G401 (cell line): Measurements from ENCODE around the gene UVRAG. TPM values are rescaled to one million over a fixed set of nuclear protein-coding genes. Genes with fewer than 3 reads are reported as not detected.
"Not testable (repeated sequence)": the region's sequence is repeated elsewhere in the genome, so short reads cannot be mapped to it uniquely, and the experiment has no call there.

ENCODE experiments used
- DNase-seq: peaks from one replicate; pipeline ENCODE4 v3.0.0-alpha.2; 2015; ENCODE audit warnings: low spot score
- in situ Hi-C: cut with HindIII; loops from 2 replicates; pipeline ENCODE4 v1.10.0; 2016; ENCODE audit warnings: low sequenced_read_pairs, mixed read lengths
- total RNA-seq: library from RNA; depleted of rRNA; stranded (reverse); fragments of >200 nt; shearing (Covaris generic); gene quantifications from 2 replicates; pipeline ENCODE4 v1.2.3, GENCODE V29; 2014

UVRAG gene
- total RNA-seq, 1 experiment from 2014 or later: 12.3 TPM

DNA sequence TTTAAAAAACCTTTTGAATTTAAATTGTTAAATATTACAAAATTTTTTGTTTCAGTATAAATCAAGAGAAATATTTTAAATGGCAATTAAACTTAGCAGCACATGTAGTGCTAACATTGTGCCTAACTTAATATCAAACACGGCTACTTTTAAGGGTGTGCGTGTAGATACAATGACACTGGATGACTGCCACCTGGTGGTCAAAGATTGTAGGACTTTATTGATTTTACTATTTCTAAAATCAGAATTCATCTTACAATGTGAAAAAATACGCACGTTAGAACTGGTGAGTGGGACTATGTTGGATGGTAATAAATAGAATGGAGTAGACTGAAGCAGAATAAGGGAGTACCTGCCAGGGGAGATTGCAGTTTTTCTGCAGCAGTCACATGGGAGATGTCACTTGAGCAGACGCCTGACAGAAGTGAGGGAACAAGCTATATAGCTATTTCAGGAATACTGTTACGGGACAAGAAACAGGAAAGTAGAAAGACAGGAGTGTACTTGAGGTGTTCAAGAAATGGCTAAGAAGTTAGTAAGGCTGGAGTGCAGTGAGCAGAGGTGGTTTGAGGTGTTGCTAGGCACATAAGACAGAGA lies 52.9 kb downstream of the UVRAG start:
- in situ Hi-C loops: no loop called here

DNA sequence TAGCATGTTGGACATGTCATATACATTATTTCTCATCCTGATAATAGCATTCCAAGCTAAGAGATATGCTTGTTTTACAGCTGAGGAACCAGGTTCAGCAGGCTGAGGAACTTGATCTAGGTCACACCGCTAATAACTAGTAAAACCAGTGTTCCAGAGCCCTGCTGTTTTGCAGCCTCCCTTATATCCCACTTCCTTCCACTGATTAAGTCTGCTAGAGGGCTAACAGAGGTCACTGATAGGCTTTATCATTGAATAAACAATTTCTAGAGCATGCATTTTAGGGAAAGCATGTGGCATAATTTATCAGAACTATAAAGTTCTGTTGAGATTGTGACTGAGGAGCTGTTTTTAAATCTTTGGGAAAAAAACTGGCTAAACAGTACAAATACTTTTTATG lies 54.0 kb downstream of the UVRAG start:
- no peak for DNase-seq
- in situ Hi-C loops: no loop called here

More for the DNA sequence above, 52.9 kb downstream of the UVRAG start:
- DNase-seq: peak; percentile 61

DNA sequence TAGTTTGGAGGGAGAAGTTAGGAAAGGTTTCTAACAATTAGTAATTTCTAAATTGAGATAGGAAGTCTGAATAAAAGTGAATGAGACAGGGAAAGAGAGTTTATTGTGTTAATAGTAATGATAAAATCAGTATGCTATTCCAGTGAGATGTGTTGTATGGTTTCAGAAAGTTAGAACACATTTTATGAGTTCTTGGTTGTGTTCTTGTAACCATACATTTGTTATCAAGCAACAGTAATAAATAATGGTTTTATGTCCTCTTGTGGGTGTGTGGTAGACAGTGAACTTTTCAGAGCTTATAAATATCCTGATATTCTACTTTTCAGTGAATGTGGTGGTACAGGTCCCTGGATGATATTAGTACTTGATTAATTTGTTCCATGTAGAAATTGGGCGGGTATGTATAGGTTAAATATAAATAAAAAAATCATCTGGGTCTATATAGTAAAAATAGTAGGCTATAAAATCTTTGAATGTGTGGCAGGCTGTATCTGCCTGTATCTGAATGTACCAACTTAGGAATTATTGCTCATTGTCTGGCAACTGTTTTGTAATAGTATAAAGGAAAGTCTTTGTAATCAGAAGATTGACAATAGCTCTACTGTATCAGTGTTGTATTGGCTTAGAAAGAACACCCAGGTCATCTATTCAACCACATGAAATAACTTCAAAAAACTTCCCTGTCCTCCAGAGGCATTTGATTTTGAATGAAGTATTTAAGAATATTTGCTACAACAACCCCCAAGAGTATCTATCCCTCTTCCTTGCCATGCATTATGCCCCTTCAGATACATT lies 54.8 kb downstream of the UVRAG start:
- DNase-seq: no peak
- in situ Hi-C loops: no loop called here

DNA sequence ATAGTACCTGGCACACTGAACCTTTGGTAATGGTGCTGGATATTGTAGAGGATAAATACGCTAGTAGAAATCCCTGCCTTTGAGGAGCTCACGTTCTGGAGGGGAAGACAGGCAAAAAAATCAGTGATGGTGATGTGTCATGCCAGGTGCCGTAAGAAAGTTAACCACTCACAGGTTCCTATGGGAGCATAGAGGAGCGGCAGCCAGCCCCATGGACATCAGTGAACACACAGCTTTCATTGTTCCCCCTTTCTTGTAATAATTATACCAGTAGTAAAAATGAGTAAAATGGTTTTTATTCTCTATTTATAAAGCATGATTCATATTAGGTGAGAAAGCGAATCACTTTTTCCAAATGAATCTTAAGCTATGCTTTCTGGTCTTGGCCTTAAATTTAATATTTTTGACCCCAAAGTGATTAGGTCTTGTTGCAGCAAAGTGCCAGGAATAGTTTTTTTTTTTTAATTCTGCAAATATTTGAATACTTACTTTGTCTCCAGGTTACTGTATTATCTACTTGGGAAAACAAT lies 57.9 kb downstream of the UVRAG start:
- no peak for DNase-seq
- in situ Hi-C loops: no loop called here

DNA sequence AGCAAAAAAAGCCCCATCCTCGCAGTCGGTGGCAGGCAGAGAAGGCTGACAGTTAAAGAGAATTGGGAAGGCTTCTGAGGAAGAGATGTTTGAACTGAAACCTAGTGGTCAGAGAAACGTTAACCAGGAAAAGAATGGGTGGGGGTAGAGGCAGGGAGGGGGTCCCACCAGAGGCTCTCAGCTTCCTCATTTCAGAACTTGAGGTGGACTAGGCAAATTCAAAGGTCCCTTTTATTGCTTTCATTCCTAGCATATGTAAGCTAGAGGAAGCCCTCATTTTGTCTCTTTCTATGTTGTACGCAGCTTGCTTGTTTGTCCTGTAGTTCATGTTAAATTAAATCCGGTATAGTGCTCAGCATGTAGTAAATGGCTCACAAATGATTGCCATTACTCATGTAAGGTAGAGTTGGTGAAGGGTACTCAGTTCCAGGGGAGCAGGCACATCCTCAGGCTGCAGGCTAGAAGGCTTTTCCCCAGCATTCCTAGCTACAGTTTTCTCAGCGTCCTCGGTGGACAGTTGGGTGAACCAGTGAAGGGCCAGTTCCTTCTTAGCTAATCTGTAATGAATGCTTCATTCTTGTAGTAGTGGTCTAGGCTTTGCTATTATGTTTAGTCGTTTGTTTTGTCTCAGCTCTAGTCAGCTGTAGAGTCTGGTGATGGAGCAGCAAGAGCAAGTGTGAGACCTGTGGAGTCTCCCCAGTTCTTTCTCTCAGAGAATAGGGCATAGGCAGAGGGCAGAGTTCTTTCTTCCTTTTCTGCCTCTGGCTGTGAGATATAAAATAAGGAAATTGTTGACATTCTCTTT lies 58.6 kb downstream of the UVRAG start:
- in situ Hi-C loops: no loop called here
- no peak for DNase-seq

DNA sequence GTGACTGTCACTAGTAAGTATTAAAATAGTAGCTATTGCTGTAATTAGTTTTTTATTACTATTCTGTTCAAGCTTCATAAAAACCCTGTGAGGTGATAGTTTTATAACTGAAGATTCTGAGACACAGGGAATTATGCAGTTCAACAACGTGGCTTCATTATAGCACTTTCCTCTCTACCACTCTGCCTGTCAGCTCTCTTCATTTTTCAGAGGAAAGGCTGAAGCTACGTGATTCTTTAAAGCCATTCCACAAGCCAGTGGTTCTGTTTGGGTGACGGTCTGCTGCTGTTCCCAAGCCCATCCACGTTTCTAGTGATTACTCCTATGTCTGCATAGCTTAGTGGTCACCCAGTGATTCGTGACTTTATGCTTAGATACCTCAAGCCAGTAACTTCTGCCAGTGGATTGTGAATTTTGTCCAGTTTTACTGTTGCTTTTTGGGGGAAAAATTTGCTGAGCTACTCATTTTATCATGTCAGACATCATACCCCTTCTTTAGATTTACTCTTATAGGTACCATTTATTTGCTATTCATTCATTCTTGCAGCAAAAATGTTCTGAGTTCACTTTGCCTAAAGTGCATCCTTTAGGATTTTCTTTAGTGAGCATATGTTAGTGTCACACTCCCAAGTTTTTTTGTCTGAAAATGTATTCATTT lies 59.8 kb downstream of the UVRAG start:
- in situ Hi-C loops: no loop called here
- no peak for DNase-seq

DNA sequence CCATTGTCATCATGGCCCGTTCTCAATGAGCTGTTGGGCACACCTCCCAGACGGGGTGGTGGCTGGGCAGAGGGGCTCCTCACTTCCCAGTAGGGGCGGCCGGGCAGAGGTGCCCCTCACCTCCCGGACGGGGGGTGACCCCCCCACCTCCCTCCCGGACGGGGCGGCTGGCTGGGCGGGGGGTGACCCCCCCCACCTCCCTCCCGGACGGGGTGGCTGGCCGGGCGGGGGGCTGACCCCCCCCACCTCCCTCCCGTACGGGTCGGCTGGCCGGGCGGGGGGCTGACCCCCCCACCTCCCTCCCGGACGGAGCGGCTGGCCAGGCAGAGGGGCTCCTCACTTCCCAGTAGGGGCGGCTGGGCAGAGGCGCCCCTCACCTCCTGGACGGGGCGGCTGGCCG lies 62.3 kb downstream of the UVRAG start:
- DNase-seq, in situ Hi-C loops: not testable (repeated sequence)

DNA sequence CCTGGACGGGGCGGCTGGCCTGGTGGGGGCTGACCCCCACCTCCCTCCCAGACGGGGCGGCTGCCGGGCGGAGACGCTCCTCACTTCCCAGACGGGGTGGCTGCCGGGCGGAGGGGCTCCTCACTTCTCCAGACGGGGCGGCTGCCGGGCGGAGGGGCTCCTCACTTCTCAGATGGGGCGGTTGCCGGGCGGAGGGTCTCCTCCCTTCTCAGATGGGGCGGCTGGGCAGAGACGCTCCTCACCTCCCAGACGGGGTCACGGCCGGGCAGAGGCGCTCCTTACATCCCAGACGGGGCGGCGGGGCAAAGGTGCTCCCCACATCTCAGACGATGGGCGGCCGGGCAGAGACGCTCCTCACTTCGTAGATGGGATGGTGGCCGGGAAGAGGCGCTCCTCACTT lies 62.9 kb downstream of the UVRAG start:
- in situ Hi-C loops, DNase-seq: not testable (repeated sequence)

DNA sequence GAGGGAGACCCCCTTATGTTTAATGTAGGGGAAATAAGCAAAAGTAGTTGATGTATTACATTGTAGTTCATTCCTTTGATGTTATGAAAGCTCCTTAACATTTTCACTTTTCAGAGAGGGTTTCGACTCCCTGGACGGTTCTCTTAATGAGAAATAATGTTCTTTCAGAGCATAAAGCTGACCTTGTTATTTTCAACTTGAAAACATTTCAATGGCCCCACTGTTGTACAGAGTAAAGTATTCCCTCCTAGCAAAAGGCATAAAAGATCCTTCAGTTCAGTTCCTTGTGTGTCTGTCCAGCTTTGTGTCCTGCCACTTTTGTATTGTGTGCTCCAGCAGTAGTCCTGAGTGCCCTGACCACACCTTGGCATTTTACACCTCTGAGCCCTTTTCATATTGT lies 63.9 kb downstream of the UVRAG start:
- no peak for DNase-seq
- in situ Hi-C loops: no loop called here

DNA sequence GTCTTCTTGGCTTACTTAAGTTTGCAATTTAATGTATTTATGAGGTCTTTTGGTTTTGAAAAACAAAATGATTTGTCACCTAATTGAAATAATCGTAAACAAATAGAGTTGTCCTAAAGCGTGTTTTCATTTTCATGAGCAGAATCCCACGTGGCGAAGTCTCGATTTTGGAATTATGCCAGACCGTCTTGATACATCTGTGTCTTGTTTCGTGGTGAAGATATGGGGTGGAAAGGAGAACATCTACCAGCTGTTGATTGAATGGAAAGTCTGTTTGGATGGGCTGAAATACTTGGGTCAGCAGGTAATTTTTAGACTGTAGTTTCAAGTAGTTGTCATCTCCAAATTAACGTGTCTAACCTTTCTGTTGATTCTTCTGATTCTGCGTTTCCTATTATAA lies 64.7 kb downstream of the UVRAG start:
- in situ Hi-C loops: no loop called here
- DNase-seq: no peak

DNA sequence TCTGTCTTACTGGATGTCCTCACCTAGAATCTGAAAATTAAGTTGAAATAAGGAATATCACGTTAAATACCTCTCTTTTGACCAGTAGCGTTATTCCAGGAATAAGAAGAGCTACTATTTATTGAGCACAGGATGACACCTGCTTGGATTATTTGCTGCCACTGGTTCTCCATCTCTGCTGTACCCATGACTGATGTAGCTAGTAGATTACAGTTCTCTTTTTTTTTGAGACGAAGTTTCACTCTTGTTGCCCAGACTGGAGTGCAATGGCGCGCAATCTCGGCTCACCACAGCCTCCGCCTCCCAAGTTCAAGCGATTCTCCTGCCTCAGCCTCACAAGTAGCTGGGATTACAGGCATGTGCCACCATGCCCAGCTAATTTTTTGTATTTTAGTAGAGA lies 65.3 kb downstream of the UVRAG start:
- in situ Hi-C loops: not testable (repeated sequence)

DNA sequence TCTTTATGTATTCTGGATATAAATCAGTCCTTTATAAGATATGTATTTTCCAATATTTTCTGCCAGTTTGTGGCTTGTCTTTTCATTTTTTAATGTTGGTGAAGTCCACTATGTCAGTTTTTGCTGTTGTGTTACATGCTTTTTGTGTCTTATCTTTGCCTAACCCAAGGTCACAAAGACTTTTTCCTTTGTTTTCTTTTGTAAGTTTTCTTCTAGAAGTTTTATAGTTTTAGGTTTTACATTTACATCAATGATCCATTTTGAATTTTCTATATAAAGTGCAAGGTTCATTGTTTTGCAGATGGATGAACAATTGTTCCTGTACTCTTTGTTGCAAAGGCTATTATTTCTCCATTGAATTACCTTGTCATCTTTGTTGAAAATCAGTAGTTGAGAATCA lies 69.3 kb downstream of the UVRAG start:
- in situ Hi-C loops: no loop called here
- DNase-seq: no peak

More for the DNA sequence above, 65.3 kb downstream of the UVRAG start:
- DNase-seq: not testable (repeated sequence)

DNA sequence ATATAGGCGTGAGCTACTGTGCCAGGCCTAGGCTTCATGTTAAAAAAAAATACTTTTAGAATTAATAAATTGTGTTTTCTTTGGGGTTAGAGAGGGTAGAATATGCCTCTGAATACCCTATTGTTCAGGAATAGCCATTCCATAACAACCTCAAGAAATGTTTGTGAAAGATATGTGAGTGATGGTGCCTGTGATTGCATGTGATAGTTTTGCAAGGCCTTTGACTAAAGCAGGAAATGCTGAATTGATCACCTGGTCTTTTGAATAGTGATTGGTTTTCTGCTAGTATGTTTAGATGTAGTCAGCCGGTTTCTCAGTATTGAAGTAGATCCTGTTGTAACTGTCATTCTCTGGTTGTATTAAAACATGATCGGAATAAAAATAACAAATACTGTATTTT lies 73.4 kb downstream of the UVRAG start:
- no peak for DNase-seq
- in situ Hi-C loops: no loop called here

DNA sequence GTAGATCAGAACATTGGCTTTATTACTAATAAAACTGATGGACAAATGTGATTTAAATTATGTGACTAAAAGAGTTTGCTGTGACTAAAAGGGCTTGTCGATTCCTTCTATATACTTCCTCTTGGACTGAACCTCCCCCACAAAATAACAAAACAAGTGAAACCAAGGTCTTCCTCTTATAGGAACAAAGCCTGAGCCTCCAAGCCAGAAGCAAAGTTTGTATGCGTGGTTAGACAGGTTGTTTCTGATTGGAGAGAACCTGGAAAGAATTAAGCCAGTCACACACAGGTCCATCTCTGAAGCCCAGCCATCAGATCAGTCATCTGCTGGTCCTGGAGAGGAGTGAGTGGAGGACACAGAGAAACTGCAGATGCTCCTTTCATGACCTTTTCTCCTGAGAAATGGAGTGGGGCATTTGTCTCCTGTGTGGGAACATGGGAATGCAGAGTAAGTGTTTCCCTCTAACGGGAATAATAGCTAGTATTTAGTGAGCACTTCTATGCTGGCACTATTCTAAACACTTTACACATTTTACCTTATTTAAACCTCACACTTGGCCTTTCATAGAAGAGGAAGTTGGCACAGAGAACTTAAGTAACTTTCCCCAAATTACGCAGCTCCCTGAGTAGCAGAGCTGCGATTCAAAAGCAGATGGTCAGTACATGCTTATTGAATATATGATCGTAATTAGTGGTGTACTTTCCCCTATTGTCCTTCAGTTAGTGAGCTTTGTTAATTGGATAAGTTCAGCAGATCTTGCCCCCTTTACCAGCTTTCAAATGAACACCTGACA lies 77.1 kb downstream of the UVRAG start:
- in situ Hi-C loops: no loop called here
- DNase-seq: no peak

DNA sequence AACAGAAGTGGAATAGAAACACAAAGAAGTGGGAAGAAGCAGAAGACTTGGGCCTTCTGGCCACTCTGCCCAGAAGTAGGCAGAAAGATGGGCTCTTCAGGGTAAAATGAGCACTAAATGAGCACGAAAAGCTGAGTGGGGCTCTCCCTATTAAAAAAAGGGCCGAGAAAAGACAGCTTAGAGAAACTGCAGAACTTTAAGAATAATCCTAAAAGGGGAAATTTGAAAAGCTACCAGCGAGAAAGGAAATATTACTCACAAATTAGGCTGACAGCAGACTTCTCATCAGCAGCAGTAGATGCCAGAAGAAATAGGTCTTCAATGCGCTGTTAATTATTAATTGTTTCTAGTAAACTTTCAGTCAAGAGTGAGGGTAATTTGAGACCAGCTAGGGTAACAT lies 78.2 kb downstream of the UVRAG start:
- no peak for DNase-seq
- in situ Hi-C loops: no loop called here

DNA sequence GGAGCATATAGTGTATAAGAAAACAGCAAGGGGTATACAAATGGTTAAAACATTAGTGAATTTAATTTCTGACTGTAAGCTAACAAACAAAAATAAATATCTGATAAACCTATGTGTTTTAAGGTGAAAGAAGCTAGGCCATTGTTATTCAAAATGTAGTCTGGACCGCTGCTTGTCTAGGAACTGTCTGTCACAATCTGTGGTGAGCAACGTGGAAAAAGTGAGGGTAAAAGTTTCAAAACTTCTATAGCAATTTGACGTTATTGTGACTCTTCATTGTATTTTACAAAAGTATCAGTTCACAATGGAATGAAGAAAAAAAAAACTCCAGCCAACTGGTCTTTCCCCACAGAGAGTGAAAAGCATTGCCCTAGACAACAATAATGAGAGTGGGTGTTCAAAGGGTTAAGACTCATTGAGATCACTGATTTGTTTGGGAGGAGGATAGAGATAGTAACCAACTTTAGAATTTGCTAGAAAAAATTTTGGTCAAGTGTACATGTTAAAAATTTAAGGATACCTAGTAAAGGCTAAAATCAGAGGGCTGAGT lies 79.1 kb downstream of the UVRAG start:
- no peak for DNase-seq
- in situ Hi-C loops: no loop called here

DNA sequence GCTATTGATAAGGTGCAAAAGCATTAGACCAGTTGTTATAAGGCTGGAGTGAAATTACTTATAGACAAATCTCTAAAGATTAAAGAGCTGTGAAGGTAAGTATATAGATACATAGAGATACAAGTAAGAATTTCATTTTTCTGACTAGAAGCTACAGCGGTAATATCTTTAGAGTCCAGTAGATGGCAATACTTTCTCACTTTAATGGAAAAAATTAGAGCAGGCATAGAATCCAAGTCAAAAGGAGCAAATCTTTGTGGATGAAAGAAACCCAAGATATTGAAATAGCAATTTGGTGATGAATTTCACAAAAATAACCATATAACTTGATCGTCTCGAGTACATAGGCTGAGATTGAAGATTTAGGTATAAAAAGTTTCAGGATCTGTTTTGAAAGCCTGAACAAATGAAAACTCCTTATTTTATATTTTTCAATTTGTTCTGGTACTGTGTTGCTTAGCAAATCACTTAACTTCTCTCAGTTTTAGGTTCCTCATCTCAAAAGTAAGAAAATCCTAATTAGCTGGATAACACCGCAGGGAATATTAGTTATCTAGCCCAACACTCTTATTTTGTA lies 81.9 kb downstream of the UVRAG start:
- peak; percentile 74 for DNase-seq
- in situ Hi-C loops: no loop called here

DNA sequence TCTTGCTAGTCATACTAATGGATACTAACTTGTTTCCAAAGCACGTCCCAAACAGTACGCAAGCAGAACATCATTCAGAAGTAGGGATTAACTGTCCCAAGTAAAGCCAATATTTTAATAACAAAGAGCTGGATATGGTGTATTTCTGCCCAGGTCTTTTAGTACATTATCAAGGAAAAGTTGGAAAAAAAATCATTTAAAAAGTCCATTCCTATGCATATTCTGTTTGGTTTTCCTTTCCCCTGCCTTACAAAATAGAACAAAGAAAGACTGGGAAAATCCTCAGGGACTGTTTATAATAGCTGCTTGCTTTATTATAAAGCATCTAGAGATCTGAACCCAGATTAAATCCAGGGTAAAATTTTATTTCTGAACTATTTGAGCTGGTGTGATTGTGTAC lies 83.9 kb downstream of the UVRAG start:
- no peak for DNase-seq
- in situ Hi-C loops: no loop called here
